HG02970 (cell line): ENCODE results near the gene SOX30.

ENCODE experiments used
- ATAC-seq: cut with Tn5 transposase; IDR thresholded peaks from one replicate; pipeline ENCODE4 v1.9.1; 2021; ENCODE audit warnings: mild to moderate bottlenecking, moderate library complexity, moderate number of reproducible peaks; ENCODE audit not compliant: unreplicated experiment, low FRiP score

SOX30 gene

GRCh38 chr5:157665467-157666070, 13.3 kb upstream of the SOX30 start:
- no peak for ATAC-seq

- no peak for ATAC-seq
These were observed 7.8 kb upstream of the SOX30 start for GRCh38 chr5:157659868-157660660.

DNA sequence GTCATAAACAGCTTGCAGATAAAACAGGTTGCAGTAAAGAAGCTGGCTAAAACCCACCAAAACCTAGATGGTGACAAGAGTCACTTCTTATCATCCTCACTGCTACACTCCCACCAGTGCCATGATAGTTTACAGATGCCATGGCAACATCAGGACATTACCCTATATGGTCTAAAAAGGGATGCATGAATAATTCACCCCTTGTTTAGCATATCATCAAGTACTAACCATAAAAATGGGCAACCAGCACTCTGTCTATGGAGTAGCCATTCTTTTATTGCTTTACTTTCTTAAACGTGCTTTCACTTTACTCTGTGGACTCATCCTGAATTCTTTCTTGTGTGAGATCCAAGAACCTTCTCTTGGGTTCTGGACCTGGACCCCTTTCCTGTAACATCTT, 6.7 kb upstream of the SOX30 start:
- ATAC-seq, result no peak

DNA sequence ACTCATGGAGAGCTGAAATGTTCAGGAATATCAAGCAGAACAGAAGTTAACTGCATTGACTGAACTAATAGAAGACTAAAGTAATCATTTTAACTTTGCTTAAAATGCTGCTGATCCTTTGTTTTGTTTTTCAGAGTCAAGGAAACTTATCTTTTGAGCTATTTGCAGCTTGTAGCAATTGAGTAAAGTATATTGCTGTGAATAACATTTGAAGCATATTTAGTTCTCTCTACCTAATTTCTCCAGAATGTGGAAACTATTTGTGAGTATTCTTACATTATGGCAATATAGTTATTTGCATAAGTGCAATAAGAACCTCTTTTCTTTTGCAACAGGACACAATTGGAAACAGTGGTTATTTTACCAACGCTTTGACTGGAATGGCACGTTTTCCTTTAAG, 5.3 kb upstream of the SOX30 start:
- ATAC-seq, result no peak

DNA sequence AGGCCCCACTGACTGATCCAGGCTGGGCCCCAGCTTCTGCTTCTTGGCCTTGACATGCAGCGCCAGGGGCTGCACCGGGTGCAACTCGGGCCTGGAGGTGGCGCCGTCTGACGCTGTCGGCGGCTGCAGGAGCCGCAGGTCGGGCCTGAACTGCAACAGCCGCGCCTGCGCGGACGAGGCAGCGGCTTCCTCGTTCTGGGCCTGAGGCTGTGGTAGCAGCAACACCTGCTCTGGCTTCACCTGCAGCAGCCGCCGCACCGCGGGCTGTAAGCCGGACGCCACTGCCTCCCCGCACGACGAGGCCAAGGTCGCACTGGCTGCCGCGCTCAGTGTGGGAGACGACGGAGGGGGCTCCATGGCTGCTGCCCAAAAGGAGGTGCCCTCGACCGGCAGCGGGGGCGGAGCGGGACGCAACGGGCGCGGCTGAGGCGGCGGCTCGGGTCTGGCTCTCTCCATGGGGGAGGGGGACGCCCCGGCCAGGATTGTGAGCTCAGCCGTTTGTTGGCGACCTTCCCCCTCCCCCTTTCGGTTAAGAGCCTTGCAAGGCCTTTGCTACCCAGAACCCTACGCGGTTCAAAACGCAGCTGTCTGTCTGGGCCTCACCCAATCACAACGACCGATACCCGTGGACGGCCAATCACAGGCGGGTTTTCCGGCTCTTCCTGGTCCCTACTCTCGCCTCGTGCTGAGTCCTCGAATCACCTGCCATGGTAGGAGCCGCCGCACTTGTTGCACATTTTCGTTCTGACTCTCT, 438 bp downstream of the SOX30 start:
- ATAC-seq, result no peak

DNA sequence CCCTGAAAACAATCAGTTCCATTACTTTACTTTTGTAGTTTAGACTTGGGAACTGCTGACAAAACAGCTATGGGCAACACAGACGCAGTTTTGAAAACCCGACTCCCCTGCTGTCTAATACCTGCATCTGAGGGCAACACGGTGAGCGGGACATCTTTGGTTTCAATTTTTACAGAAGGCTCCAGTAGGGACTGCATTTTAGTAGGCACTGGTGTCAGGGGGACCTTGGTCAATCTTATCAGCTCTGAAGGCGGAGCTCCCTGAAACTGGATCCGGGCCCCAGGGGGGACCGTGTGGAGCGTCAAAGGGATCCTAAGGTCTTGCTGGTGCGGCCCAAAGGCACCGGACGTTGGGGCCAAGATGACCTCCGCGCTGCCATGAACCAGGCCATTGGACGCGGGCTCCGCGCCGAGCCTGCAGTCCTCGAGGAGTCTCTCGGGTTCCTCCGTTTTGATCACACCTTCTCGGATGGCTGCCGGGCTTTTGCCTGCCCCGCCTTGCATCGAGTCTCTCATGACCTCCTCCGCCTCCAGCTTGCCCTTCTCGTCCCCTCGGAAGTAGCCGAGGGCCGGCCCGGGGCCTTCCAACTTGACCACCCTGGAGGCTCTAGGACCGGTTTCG, 1.1 kb downstream of the SOX30 start:
- no peak for ATAC-seq

GRCh38 chr5:157649101-157649500, 3.1 kb downstream of the SOX30 start:
- no peak for ATAC-seq

- ATAC-seq, result no peak
These were observed 3.8 kb downstream of the SOX30 start for GRCh38 chr5:157648275-157648990.

GRCh38 chr5:157640406-157641066, 11.7 kb downstream of the SOX30 start:
- no peak for ATAC-seq

GRCh38 chr5:157630341-157630740, 21.9 kb downstream of the SOX30 start:
- no peak for ATAC-seq

- ATAC-seq, result no peak
These were observed 25.4 kb downstream of the SOX30 start for GRCh38 chr5:157626831-157627230.

DNA sequence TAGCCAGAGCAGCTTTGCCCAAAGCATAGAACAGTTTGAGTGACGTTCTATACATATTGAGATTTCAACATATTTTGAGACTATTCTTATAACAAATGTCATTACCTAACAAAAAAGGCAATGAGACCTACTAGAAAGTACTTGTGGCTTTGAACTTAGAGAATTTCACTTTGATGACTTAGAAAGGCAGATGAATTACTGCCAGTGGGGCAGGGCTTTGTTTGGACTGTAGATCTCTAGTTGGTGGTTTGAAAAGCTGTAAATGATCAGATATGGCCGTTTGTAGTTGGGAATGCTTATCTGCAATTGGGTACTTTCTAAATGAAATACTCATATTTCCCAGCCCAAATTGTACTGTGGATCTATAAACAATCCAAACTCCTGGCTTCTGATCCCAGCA, 28.1 kb downstream of the SOX30 start:
- ATAC-seq, result no peak

DNA sequence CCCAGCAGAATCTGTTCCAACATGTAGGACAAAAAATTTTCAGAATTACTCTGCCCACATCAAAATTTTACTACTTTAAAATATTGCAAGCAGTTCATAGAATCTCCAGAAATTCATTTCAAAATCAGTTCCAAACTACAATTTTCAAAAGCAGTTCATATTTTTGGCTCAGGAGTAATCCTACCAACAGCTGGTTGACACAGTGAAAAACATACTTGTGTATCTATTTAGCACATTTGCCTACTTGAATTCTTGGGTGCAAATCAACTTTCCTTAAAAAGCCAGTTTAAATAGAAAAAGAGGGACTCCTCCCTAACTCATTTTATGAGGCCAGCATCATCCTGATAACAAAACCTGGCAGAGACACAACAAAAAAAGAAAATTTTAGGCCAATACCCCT, 31.5 kb downstream of the SOX30 start:
- ATAC-seq, result no peak

DNA sequence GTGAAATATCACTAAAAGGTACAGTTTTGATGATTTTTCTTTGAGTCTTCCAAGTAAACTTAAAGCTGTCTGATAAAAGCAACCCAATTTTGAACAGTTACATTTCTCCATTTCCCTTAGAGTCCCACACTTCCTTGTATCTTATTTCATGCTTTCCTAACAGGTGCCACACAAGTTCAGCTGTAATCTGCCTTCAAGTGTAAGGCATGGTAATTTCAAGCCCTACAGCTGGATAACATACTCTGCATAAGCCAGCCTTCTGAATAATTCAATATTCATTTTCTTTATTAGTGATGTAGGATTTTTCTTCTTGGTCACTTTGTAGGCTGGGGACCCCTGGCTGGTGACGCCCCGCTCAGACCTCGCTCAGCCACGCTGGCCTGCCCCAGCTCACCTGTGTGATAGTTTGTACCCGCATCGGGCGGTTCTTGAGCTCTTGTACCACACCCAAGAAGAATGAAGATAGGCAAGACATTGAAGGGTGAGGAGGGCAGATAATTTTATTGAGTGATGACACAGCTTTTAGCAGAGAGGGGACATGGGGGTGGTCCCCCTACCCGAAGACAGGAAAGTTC, 34.0 kb downstream of the SOX30 start:
- ATAC-seq, result no peak

DNA sequence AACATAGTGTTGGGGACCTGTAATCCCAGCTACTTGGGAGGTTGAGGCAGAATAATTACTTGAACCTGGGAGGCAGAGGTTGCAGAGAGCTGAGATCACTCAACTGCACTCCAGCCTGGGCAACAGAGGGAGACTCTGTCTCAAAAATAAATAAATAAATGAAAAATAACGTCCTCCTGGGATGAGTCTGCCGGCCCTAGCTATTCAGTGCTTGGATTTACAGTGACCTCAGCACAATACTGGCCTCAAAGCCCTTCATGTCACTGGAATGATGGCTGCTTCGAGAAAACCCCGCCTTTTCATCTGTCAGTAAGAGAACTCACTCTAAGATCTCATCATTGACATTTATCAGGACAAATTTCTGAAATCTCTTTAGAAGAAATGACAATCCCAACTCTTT, 35.5 kb downstream of the SOX30 start:
- no peak for ATAC-seq

DNA sequence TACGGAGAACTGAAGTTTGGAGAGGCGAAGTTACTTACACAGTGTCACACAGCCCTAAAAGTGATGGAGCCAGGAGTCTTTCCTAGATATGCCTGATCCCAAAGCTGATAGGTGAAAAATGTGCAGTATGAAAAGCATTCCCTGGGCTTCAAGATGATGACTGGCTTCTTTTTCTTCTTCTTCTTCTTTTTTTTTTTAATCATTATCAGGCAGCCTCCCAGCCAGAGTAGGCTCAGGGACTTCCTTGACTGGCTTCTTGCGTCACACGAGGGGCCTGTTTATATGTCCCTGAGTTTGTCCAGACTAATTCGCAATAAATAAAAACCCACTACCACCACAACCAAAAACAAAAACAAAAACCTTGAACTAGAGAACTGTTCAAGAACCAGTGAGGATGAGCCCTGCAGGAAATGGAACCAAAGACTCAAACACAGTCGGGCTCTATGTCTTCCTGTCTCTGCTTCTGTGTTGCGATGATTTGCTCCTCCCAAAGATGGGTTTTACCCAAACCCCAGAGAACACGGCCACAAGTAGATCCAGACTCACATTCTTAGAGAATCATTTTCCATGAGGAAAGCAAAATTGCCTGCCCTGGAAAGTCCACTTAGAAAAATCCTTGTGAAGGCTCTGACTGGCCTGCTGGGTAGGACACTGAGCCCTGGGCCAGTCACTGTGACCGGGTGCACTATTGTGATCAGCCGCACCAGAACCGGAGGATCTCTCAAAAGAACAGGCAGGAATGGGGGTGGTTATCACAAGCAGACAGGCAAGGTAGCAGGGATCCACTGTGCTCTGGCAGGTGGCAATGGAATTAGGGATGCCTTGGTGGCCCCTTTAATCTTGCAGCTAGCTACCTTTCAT, 38.6 kb downstream of the SOX30 start:
- ATAC-seq, result no peak

- no peak for ATAC-seq
These were observed 39.7 kb downstream of the SOX30 start for GRCh38 chr5:157612581-157612980.

DNA sequence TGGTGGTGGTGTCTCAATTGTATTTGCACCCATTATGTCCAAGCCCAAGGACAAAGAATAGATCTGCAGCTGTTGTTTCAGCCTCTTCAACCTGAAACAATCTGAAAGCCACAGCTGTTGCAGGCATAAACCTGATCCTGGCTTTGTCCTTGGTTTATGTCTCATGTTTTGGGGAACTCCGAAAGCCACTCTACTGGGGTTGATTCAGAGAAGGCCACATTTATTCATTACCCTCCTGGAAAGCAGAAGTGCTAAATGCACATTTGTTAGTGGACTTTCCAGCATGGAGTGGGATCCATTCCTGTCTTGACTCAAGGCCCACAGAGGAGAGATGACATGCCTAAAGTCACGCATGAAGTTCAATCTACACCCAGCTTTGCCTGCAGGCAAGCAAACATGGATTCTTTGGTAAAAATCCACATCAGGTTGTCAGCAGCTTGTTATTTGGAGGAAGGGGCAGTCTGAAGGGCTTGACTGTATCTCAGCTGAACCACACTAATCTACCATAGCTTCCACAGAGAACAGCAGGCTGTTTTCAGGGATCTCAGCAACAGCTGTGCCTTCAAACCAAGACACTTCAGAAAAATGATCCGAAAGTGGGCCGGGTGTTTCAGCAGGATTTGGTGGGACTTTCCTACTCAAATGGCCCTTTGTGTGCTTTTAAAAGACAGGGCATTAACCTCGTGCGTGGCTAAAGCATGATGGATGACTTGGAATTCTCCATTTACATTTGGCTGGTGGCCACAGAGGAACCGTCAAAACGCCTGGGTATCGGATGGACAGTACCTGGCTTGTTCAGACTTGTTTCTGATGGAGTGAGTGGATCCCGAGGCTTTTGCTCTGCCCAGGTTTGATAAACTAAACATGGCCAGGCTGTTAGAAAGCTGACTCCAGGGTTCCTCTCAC, 40.4 kb downstream of the SOX30 start:
- ATAC-seq, result no peak
